Measurements from ENCODE around the gene GALNT4. TPM values are rescaled to one million over a fixed set of nuclear protein-coding genes. Genes with fewer than 3 reads are reported as not detected.

GALNT4 gene
- total and polyA plus RNA-seq, 10 of the 15 experiments (the other 5 are each of a cell fraction or from before 2014, with no cell fraction given) = 0.90 to 2.9 (median 1.8) TPM

- intact Hi-C loops (cut with micrococcal nuclease; ENCODE audit: unreplicated experiment) = loop anchor here (5.0 to 10.0 kb wide), 5 partner anchors 167 to 1414 kb away; partner anchors contain the start of genes ATP2B1 and CCER1
- no TSS peak for BruUV-seq (replicated peaks)
- FAIRE-seq = no peak
Observed at GRCh38 chr12:89540586-89540985, 16.0 kb upstream of the GALNT4 start.

More at GRCh38 chr12:89540586-89540985, 16.0 kb upstream of the GALNT4 start:
- Histone ChIP-seq H3K27me3 (replicated peaks in 1 of 2; ENCODE audit: control insufficient read depth in 2 of 2, insufficient read depth in 2 of 2, low read length in 1 of 2) (no peaks in the 10 kb centered on the region), H3K9me3 (replicated peaks; ENCODE audit: control insufficient read depth, insufficient read depth, low read length) (no peaks in the 10 kb centered on the region), H3K79me2 (ENCODE audit: control insufficient read depth, insufficient read depth, low read length) (no peaks in the 10 kb centered on the region), H3K27ac (ENCODE audit: control insufficient read depth, insufficient read depth) (no peak overlapping the region), H2AFZ (ENCODE audit: control insufficient read depth, low read depth, low read length) (no peak overlapping the region), H3K4me1 (ENCODE audit: control insufficient read depth, insufficient read depth, low read length) (peaks cover 4% of the 10 kb centered on the region; the same call in 1 of the 2 replicates), H3K36me3 (ENCODE audit: control insufficient read depth in 2 of 2, insufficient read depth in 2 of 2, low read length in 1 of 2) (no peaks in the 10 kb centered on the region), H4K20me1 (ENCODE audit: control insufficient read depth, insufficient read depth) (no peaks in the 10 kb centered on the region), H3K4me3 (no peak overlapping the region), H3K4me2 (ENCODE audit: control insufficient read depth, insufficient read depth) (no peak overlapping the region), H3K9ac (ENCODE audit: control insufficient read depth, insufficient read depth, low read length) (no peak overlapping the region)
- SMC1A ChIA-PET (ENCODE audit: uncharacterized antibody, unreplicated experiment) = interaction anchor here (1.1 to 8.1 kb wide), 4 partner anchors 10 to 565 kb away, joined by 3 to 93 read pairs (median 4); no protein-coding TSS in a partner anchor
- no peak for TF ChIP-seq TBL1XR1 (IDR thresholded peaks at IDR 0.05; ENCODE audit: low read depth, low read length)
- no peak for TF ChIP-seq FOXK2 (IDR thresholded peaks at IDR 0.05)
- TF ChIP-seq ATF3 (IDR thresholded peaks at IDR 0.05; ENCODE audit: borderline replicate concordance, extremely low read depth, low read depth, low read length) = no peak
- TF ChIP-seq JUNB (IDR thresholded peaks at IDR 0.05) = no peak
- TF ChIP-seq POLR2AphosphoS2 (IDR thresholded peaks at IDR 0.05; ENCODE audit: low read depth, low read length) = no peak
- TF ChIP-seq CHD2 (IDR thresholded peaks at IDR 0.05; ENCODE audit: borderline replicate concordance, low read depth, low read length) = no peak
- TF ChIP-seq SIN3A (IDR thresholded peaks at IDR 0.05; ENCODE audit: low read depth, low read length) = no peak
- no peak for TF ChIP-seq TARDBP (IDR thresholded peaks at IDR 0.05; ENCODE audit: borderline replicate concordance)
- no peak for TF ChIP-seq HDAC6 (IDR thresholded peaks at IDR 0.05; ENCODE audit: unreplicated experiment)
- TF ChIP-seq PML (IDR thresholded peaks at IDR 0.05; ENCODE audit: low read length) = no peak
- TF ChIP-seq JUND (IDR thresholded peaks at IDR 0.05; ENCODE audit: low read depth, low read length) = no peak
- CTCF ChIA-PET = interaction anchor here (0.7 to 2.0 kb wide), 7 partner anchors 11 to 623 kb away, joined by 3 to 6 read pairs (median 3); no protein-coding TSS in a partner anchor
- RAD21 ChIA-PET (ENCODE audit: unreplicated experiment) = interaction anchor here (0.6 to 1.3 kb wide), 2 partner anchors 396 to 473 kb away, joined by 3 to 5 read pairs; no protein-coding TSS in a partner anchor
- DNase-seq (ENCODE audit: low read depth, low spot score) (no peak), ATAC-seq (no peak)
- in situ Hi-C loops (cut with MboI) = loop anchor here (5.0 to 10.0 kb wide), 2 partner anchors 562 to 714 kb away; no protein-coding TSS in a partner anchor
- 78% methylated on average over 3 of the region's 3 CpGs for WGBS (ENCODE audit: insufficient coverage, insufficient replicate concordance, low lambda C conversion rate, missing lambda C conversion rate)
- POLR2A ChIA-PET = no interaction called here
